Colonic mucosa (tissue), 4 donors: ENCODE measurements around the gene THBS3. TPM values are rescaled to one million over a fixed set of nuclear protein-coding genes. Genes with fewer than 3 reads are reported as not detected.
"Not testable (repeated sequence)": the region's sequence is repeated elsewhere in the genome, so short reads cannot be mapped to it uniquely, and the experiment has no call there.

Experiments used
- DNase-seq: peaks from one replicate; pipeline ENCODE4 v3.0.0-alpha.2; 2020
- H3K27ac ChIP-seq: fragments of 200-600 bp; one replicate; pipeline ENCODE4 v1.8.0; 2021
- H3K27me3 ChIP-seq: fragments of 200-600 bp; one replicate; pipeline ENCODE4 v1.8.0; 2021
- H3K36me3 ChIP-seq: fragments of 200-600 bp; one replicate; pipeline ENCODE4 v1.8.0; 2021
- H3K4me1 ChIP-seq: fragments of 200-600 bp; one replicate; pipeline ENCODE4 v1.8.0; 2021; ENCODE audit warnings: mild to moderate bottlenecking
- H3K4me3 ChIP-seq: fragments of 200-600 bp; one replicate; pipeline ENCODE4 v1.8.0; 2021
- H3K9ac ChIP-seq, 2 donors: one replicate each; pipeline ENCODE4 v1.7.0; 2013; ENCODE audit warnings: control low read depth in 2 of 2, low read depth in 2 of 2, low read length in 2 of 2
- H3K9me3 ChIP-seq: fragments of 200-600 bp; one replicate; pipeline ENCODE4 v1.8.0; 2021
- CTCF ChIP-seq: fragments of 200-600 bp; IDR thresholded peaks from one replicate; pipeline ENCODE4 v1.8.0; 2022; ENCODE audit warnings: antibody characterized with exemption, mild to moderate bottlenecking
- intact Hi-C: fragments of 100-400 bp; cut with DNase I; formaldehyde crosslinking; loops from one replicate; pipeline ENCODE4 v1.14.1; 2022
- total RNA-seq, 2 donors: library from RNA; stranded (reverse); fragmentation: NEBNext Ultra II Directional in 1 of 2; extraction: Animal tissue kit (Norgen Biotek cat#: 25700) in 1 of 2; gene quantifications; one replicate each; pipeline ENCODE4 v1.2.1, GENCODE V29; 2021
- donor health status: healthy.
- donor health status: DM: no; HTN: no; CAD: no.
- donor health status: DM: no; HTN: no; CAD: no.

The THBS3 gene
- total RNA-seq, 2 donors from 2014 or later, result 12.2 to 16.0 TPM

DNA sequence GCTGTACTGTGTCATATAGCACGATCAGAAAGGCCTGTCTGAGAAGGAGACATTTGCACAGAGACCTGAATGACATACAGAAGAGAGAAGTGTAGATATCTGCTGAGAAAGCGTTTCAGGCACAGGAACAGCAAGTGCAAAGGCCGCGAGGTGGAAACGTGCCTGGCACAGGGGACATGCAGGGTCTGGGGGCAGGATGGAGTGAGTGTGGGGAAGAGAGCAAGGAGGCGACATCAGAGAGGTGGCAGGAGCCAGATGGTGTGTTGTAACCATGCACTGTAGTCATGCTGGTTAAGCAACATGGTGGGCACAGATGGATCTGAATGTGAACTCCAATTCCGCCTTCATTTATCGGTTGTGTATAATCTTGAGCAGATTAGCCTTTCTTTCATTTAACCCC is 47.6 kb downstream of the THBS3 start:
- no peak overlapping the region for H3K9ac ChIP-seq
- no peaks in the 10 kb centered on the region for H3K27me3 ChIP-seq
- no peak overlapping the region for H3K27ac ChIP-seq
- intact Hi-C loops, result no loop called here
- TF ChIP-seq CTCF, result no peak
- no peaks in the 10 kb centered on the region for H3K4me1 ChIP-seq
- H3K4me3 ChIP-seq, result no peak overlapping the region
- DNase-seq, result no peak
- H3K36me3 ChIP-seq, result no peaks in the 10 kb centered on the region
- H3K9me3 ChIP-seq, result no peaks in the 10 kb centered on the region

- Histone ChIP-seq H3K27ac (no peak overlapping the region), H3K9ac (no peak overlapping the region), H3K4me3 (no peak overlapping the region), H3K9me3 (no peaks in the 10 kb centered on the region), H3K4me1 (no peaks in the 10 kb centered on the region), H3K27me3 (no peaks in the 10 kb centered on the region), H3K36me3 (no peaks in the 10 kb centered on the region)
- DNase-seq, result no peak
- intact Hi-C loops, result no loop called here
- no peak for TF ChIP-seq CTCF
Observed at GRCh38 chr1:155158991-155159390, 48.7 kb downstream of the THBS3 start.

DNA sequence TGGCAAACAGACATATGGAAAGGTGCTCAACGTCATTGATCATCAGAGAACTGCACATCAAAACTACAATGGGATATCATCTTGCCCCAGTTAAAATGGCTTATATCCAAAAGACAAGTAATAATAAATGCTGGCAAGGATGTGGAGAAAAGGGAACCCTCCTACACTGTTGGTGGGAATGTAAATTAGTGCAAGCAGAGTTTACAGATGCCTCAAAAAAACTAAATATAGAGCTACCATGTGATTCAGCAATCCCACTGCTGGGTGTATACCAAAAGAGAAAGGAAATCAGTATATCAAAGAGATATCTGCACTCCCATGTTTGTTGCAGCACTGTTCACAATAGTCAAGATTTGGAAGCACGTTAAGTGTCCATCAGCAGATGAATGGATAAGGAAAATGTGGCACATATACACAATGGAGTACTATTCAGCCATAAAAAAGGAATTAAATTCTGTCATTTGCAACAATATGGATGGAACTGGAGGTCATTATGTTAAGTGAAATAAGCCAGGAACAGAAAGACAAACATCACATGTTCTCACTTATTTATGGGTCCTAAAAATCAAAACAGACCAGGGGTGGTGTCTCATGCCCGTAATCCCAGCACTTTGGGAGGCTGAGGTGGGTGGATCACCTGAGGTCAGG is 51.6 kb downstream of the THBS3 start:
- H3K9me3 ChIP-seq, H3K9ac ChIP-seq, H3K27me3 ChIP-seq, H3K4me3 ChIP-seq, H3K4me1 ChIP-seq, DNase-seq, H3K27ac ChIP-seq, intact Hi-C loops, H3K36me3 ChIP-seq: not testable (repeated sequence)

Other genes starting within 250 kb of the THBS3 start
- 10 to 100 TPM; 25.8 to 33.8 TPM for gene PYGO2, start 246.1 kb downstream of the THBS3 start, total RNA-seq
- 100 to 1,000 TPM in 1 of 2 donors, 10 to 100 TPM in 1; 98.3 to 104 TPM for gene SHC1, start 237.2 kb downstream of the THBS3 start, total RNA-seq
- 10 to 100 TPM; 49.5 to 76.5 TPM for gene CKS1B, start 233.2 kb downstream of the THBS3 start, total RNA-seq
- gene FLAD1, start 224.6 kb downstream of the THBS3 start, total RNA-seq, result 10 to 100 TPM; 28.2 to 46.1 TPM
- not detected for gene LENEP, start 214.3 kb downstream of the THBS3 start, total RNA-seq
- 100 to 1,000 TPM; 185 to 205 TPM for gene ZBTB7B, start 205.1 kb downstream of the THBS3 start, total RNA-seq
- 1 to 10 TPM; 1.7 to 1.9 TPM for gene DCST2, start 174.1 kb downstream of the THBS3 start, total RNA-seq
- gene DCST1, start 174.1 kb downstream of the THBS3 start, total RNA-seq, result not detected
- gene ADAM15, start 156.6 kb downstream of the THBS3 start, total RNA-seq, result 100 to 1,000 TPM; 101 to 228 TPM
- 10 to 100 TPM; 26.1 to 27.2 TPM for gene EFNA4, start 144.2 kb downstream of the THBS3 start, total RNA-seq
- gene EFNA3, start 129.1 kb downstream of the THBS3 start, total RNA-seq, result 10 to 100 TPM; 12.7 to 21.4 TPM
- gene EFNA1, start 80.0 kb downstream of the THBS3 start, total RNA-seq, result 100 to 1,000 TPM in 1 of 2 donors, 10 to 100 TPM in 1; 61.3 to 125 TPM
- gene SLC50A1, start 72.0 kb downstream of the THBS3 start, total RNA-seq, result 100 to 1,000 TPM; 102 to 130 TPM
- gene DPM3, start 67.4 kb downstream of the THBS3 start, total RNA-seq, result 100 to 1,000 TPM; 149 to 182 TPM
- 100 to 1,000 TPM; 140 to 172 TPM for gene KRTCAP2, start 34.6 kb downstream of the THBS3 start, total RNA-seq
- under 1 TPM; 0.10 to 0.19 TPM for gene TRIM46, start 34.0 kb downstream of the THBS3 start, total RNA-seq
- gene MTX1, start 798 bp upstream of the THBS3 start, total RNA-seq, result 10 to 100 TPM; 37.5 to 55.8 TPM
- gene ENTREP3, start 47.6 kb upstream of the THBS3 start, total RNA-seq, result 10 to 100 TPM; 22.0 to 34.2 TPM
- 10 to 100 TPM; 41.5 to 67.7 TPM for gene SCAMP3, start 54.5 kb upstream of the THBS3 start, total RNA-seq
- gene CLK2, start 65.6 kb upstream of the THBS3 start, total RNA-seq, result 10 to 100 TPM; 31.7 to 66.4 TPM
- gene HCN3, start 69.6 kb upstream of the THBS3 start, total RNA-seq, result 10 to 100 TPM; 12.4 to 12.8 TPM
- 1 to 10 TPM; 1.6 to 2.9 TPM for gene PKLR, start 93.5 kb upstream of the THBS3 start, total RNA-seq
- 100 to 1,000 TPM; 300 to 501 TPM for gene FDPS, start 101.0 kb upstream of the THBS3 start, total RNA-seq
- 100 to 1,000 TPM in 1 of 2 donors, 10 to 100 TPM in 1; 68.4 to 113 TPM for gene RUSC1, start 113.0 kb upstream of the THBS3 start, total RNA-seq